Small intestine (tissue), 7 donors: Measurements from ENCODE around the gene MTA3. TPM values are rescaled to one million over a fixed set of nuclear protein-coding genes. Genes with fewer than 3 reads are reported as not detected.

ENCODE experiments used
- DNase-seq, 2 donors: peaks; one replicate each; pipeline versions ENCODE4 v3.0.0 to v3.0.0-alpha.2; 2013
- FAIRE-seq: peaks from 2 replicates; lab custom pipeline; 2012; peaks lifted over from hg19 to GRCh38; lab: Jason Lieb, UNC
- H3K27ac ChIP-seq, 3 donors: one replicate each; pipeline ENCODE4 v1.5.1; 2013; ENCODE audit warnings: low read length in 2 of 3, mild to moderate bottlenecking in 2 of 3, control low read depth in 1 of 3, inconsistent platforms in 1 of 3, low read depth in 1 of 3, moderate library complexity in 1 of 3
- H3K27me3 ChIP-seq, 3 donors: one replicate each; pipeline ENCODE4 v1.6.1; 2013; ENCODE audit warnings: low read length in 3 of 3, inconsistent platforms in 1 of 3; ENCODE audit not compliant: control insufficient read depth in 3 of 3, insufficient read depth in 3 of 3
- H3K36me3 ChIP-seq, 3 donors: one replicate each; pipeline ENCODE4 v1.6.1; 2013; ENCODE audit warnings: low read length in 3 of 3, inconsistent platforms in 1 of 3, low read depth in 1 of 3, mild to moderate bottlenecking in 1 of 3, moderate library complexity in 1 of 3; ENCODE audit not compliant: control insufficient read depth in 3 of 3, insufficient read depth in 2 of 3
- H3K4me1 ChIP-seq, 3 donors: one replicate each; pipeline ENCODE4 v1.6.1; 2013; ENCODE audit warnings: low read length in 2 of 3, inconsistent platforms in 1 of 3, low read depth in 1 of 3, mild to moderate bottlenecking in 1 of 3, moderate library complexity in 1 of 3; ENCODE audit not compliant: control insufficient read depth in 3 of 3, insufficient read depth in 2 of 3
- H3K4me3 ChIP-seq, 3 donors: one replicate each; pipeline ENCODE4 v1.5.1; 2013; ENCODE audit warnings: low read length in 3 of 3, control low read depth in 1 of 3, inconsistent platforms in 1 of 3, low read depth in 1 of 3, mild to moderate bottlenecking in 1 of 3, moderate library complexity in 1 of 3
- H3K9me3 ChIP-seq, 2 donors: one replicate each; pipeline ENCODE4 v1.6.1; 2013; ENCODE audit warnings: low read depth in 1 of 2, low read length in 1 of 2; ENCODE audit not compliant: control insufficient read depth in 2 of 2, insufficient read depth in 1 of 2
- WGBS, 3 donors: extraction: QIAGEN DNeasy Blood & Tissue Kit; methylation state at CpG; one replicate each; pipeline ENCODE4 v1.1.7; 2013; 5-methylcytosine and 5-hydroxymethylcytosine counted together
- polyA plus RNA-seq, 4 donors: library from polyadenylated mRNA; stranded (reverse) in 3 of 4; unstranded in 1 of 4; fragments of 200-250 nt in 3 of 4; fragments of 120-200 nt in 1 of 4; gene quantifications; one replicate each; pipeline versions ENCODE4 v1.2.1 to v1.2.3, GENCODE V29; 2013
- donor health status: healthy with polysubstance abuse.
- donor health status: control.
- donor health status: control.
- donor health status: Bipolar disorder and iron deficiency.
- donor health status: healthy.

Gene MTA3
- polyA plus RNA-seq, 4 donors = 16.6 to 41.1 (median 27.3) TPM

DNA sequence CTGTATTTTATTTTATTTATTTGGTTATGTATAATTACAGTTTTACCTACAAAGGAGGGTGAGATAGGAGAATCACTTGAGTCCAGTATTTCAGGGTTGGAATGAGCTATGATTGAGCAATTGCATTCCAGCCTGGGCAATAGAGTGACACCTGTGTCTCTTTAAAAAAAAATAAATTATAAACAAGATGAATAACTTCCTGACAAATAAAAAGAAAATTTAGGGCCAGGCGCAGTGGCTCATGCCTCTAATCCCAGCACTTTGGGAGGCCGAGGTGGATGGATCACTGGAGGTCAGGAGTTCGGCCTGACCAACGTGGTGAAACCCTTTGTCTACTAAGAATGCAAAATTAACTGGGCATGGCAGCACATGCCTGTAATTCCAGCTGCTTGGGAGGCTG, 17.3 kb downstream of the MTA3 start:
- FAIRE-seq (no peak), DNase-seq (peak in 1 of 2 donors; percentile 22)
- 90 to 93% (median 93%) methylated on average over 4 of the region's 4 CpGs for WGBS, 3 donors
- Histone ChIP-seq H3K4me3 (no peak overlapping the region), H3K4me1 (no peaks in the 10 kb centered on the region), H3K27me3 (no peaks in the 10 kb centered on the region), H3K36me3 (peaks cover 0 to 43% (median 3%) of the 10 kb centered on the region in 3 donors), H3K9me3 (no peaks in the 10 kb centered on the region), H3K27ac (no peak overlapping the region)

DNA sequence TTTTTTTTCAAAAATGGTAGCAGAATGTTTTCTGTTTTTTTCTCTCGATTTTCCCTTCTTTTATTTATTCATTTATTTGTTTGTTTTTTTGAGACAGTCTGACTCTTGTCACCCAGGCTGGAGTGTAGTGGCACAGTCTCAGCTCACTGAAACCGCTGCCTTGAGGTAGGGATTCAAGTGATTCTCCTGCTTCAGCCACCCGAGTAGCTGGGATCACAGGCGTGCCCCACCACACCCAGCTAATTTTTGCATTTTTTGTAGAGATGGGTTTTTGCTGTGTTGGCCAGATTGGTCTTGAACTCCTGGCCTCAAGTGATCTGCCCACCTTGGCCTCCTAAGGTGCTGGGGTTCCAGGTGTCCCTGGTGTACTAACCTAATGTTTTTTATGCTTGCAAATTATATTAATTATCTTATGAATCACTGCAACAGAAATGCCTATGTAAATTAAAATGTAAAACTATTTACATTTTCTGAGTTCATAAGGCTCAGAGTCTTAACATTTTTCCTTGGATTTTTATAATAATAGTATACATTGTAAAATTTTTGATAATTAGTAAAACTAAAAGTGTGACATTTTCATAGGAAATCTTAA, 19.2 kb downstream of the MTA3 start:
- Histone ChIP-seq H3K27me3 (no peaks in the 10 kb centered on the region), H3K4me3 (no peak overlapping the region), H3K36me3 (peaks cover 0 to 37% (median 0%) of the 10 kb centered on the region in 3 donors), H3K9me3 (no peaks in the 10 kb centered on the region), H3K27ac (no peak overlapping the region), H3K4me1 (no peaks in the 10 kb centered on the region)
- no peak for DNase-seq
- FAIRE-seq = no peak
- 96 to 97% (median 96%) methylated on average over 4 of the region's 4 CpGs for WGBS, 3 donors

DNA sequence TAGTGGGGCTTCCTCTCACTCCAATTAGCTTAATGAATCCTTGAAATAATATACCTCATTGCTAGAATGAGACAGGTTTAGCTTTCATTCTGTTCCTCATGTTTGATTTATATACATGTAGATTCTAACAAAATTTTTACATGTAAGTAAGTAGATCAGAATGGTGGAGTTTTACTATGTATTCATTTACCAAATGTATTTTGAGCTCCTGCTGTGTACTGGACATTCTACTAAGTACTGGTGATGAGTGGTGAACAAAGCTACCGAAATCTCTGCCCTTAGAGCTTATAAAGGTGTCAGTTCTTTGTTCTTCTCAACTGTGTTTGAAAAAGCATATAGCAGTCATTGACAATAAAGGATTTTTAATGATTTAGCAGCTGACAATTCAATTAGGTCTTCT, 19.7 kb downstream of the MTA3 start:
- H3K4me1 ChIP-seq = no peaks in the 10 kb centered on the region
- no peak overlapping the region for H3K4me3 ChIP-seq
- 94 to 100% (median 99%) methylated on average over 1 of the region's 1 CpG for WGBS, 3 donors
- H3K9me3 ChIP-seq = no peaks in the 10 kb centered on the region
- FAIRE-seq = no peak
- no peaks in the 10 kb centered on the region for H3K27me3 ChIP-seq
- H3K36me3 ChIP-seq = peaks cover 0 to 37% (median 0%) of the 10 kb centered on the region in 3 donors
- DNase-seq = no peak
- no peak overlapping the region for H3K27ac ChIP-seq

DNA sequence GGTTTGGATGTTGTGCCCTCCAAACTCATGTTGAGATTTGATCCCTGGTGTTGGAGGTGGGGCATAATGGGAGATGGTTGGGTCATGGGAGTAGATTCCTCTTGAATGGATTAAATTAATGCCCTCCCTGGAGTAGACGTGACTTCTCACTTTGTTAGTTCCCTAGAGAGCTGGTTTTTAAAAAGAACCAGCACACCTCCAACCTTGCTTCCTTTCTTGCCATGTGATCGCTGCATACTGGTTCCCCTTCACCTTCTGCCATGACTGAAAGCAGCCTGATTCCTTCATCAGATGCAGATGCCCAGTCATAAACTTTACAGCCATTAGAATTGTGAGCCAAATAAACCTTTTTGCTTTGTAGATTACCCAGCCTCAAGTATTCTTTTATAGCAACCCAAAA, 21.7 kb downstream of the MTA3 start:
- Histone ChIP-seq H3K4me3 (no peak overlapping the region), H3K4me1 (no peaks in the 10 kb centered on the region), H3K27ac (no peak overlapping the region), H3K9me3 (no peaks in the 10 kb centered on the region), H3K36me3 (peaks cover 0 to 26% (median 0%) of the 10 kb centered on the region in 3 donors), H3K27me3 (no peaks in the 10 kb centered on the region)
- FAIRE-seq (no peak), DNase-seq (no peak)
- 85 to 93% (median 87%) methylated on average over 2 of the region's 2 CpGs for WGBS, 3 donors

DNA sequence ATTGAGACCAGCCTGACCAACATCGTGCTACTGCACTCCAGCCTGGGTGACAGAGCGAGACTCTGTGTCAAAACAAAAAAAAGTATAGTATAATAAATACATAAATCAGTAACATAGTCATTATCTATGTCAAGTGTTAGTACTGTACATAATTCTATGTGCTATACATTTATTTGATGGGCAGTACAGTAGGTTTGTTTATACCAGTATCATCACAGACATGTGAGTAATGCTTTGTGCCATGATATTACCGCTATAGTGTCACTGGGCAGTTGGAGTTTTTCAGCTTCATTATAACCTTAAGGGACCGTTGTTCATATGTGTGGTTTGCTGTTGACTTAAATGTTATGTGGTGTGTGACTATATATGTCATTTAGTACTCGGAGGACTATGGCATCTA, 24.9 kb downstream of the MTA3 start:
- no peak overlapping the region for H3K27ac ChIP-seq
- DNase-seq (no peak), FAIRE-seq (no peak)
- H3K4me1 ChIP-seq = peaks cover 0 to 2% (median 0%) of the 10 kb centered on the region in 3 donors
- H3K36me3 ChIP-seq = peaks cover 0 to 12% (median 0%) of the 10 kb centered on the region in 3 donors
- WGBS, 3 donors = 87 to 96% (median 96%) methylated on average over 5 of the region's 5 CpGs
- no peaks in the 10 kb centered on the region for H3K27me3 ChIP-seq
- H3K4me3 ChIP-seq = no peak overlapping the region
- no peaks in the 10 kb centered on the region for H3K9me3 ChIP-seq

DNA sequence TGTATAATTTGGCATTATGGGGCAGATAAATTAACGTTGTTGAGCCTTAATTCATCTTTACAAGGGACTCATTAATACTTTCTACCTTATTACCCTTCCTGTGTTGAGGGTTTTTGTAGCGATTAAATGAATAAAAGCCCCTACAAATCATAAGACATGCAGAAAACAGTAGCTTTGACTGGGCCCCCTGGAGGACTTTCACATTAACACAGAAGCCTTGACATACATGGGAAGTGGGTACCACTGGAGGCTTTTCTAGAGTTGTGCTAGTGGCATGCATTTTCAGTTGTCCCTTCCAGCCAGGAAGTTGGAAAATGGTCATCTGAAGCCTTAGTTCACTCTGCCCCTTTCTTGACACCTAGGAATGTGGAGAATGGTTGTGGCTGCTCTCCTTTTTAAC, 30.2 kb downstream of the MTA3 start:
- Histone ChIP-seq H3K9me3 (no peaks in the 10 kb centered on the region), H3K4me1 (peaks cover 0 to 7% (median 2%) of the 10 kb centered on the region in 3 donors), H3K36me3 (peaks cover 0 to 17% (median 0%) of the 10 kb centered on the region in 3 donors), H3K27ac (no peak overlapping the region), H3K4me3 (no peak overlapping the region), H3K27me3 (no peaks in the 10 kb centered on the region)
- no peak for DNase-seq
- 77 to 80% (median 78%) methylated on average over 2 of the region's 2 CpGs for WGBS, 3 donors
- FAIRE-seq = no peak

DNA sequence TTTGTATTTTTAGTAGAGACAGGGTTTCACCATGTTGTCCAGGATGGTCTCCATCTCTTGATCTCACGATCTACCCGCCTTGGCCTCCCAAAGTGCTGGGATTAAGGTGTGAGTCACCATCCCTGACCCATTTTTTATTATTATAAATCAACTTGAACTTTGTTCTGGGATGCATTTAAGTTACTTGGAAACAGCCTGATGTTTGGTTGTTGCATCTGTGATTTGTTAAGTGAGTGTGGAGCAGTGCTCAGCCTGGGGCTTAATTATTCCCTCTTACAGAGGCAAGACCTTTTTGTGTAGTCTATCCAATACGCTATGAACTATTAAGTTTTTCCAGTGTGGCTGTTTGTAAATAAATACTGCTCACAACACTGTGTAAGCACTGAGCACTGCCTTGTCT, 32.6 kb downstream of the MTA3 start:
- Histone ChIP-seq H3K4me3 (no peak overlapping the region), H3K4me1 (peaks cover 0 to 7% (median under 1%) of the 10 kb centered on the region in 3 donors), H3K36me3 (peaks cover 0 to 15% (median 0%) of the 10 kb centered on the region in 3 donors), H3K27me3 (no peaks in the 10 kb centered on the region), H3K27ac (no peak overlapping the region), H3K9me3 (no peaks in the 10 kb centered on the region)
- 75 to 85% (median 82%) methylated on average over 3 of the region's 3 CpGs for WGBS, 3 donors
- DNase-seq = peak in 1 of 2 donors; percentile 40
- FAIRE-seq = no peak

DNA sequence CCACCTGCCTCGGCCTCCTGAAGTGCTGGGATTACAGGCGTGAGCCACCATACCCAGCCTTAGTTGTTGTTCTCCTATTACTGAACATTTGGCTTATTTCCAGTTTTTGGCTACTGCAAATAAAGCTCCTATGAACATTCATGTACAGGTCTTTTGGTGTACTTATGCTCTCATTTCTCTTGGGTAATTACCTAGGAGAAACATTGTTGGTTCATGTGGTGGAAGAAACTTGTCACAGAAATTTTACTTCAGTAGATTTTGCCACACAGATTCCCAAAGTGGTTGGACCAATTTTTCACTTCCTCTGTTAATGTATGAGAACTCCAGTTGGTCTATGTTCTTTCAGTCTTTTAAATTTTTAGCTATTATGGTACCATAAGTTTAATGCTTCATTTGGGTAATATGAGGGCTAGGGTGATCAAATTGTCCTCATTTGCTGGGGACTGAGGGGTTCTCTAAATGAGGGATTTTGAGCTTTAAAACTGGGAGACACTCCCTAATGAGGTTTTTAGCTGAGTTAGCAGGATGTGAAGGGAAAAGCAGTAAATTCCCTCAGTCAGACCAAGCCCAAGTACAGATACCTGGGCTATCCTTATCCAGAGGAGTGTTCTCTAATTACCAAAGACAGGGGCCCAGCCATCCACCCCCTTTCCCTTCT, 33.9 kb downstream of the MTA3 start:
- Histone ChIP-seq H3K36me3 (peaks cover 0 to 15% (median 0%) of the 10 kb centered on the region in 3 donors), H3K27me3 (no peaks in the 10 kb centered on the region), H3K4me1 (peaks cover 0 to 7% (median 0%) of the 10 kb centered on the region in 3 donors), H3K9me3 (no peaks in the 10 kb centered on the region), H3K27ac (no peak overlapping the region), H3K4me3 (no peak overlapping the region)
- 79 to 92% (median 91%) methylated on average over 2 of the region's 2 CpGs for WGBS, 3 donors
- no peak for FAIRE-seq
- DNase-seq = no peak
